Colonic mucosa (tissue), 4 donors: ENCODE results near the gene SLC16A7. TPM values are rescaled to one million over a fixed set of nuclear protein-coding genes. Genes with fewer than 3 reads are reported as not detected.

Source experiments
- DNase-seq: peaks from one replicate; pipeline ENCODE4 v3.0.0-alpha.2; 2020
- H3K27ac ChIP-seq: fragments of 200-600 bp; one replicate; pipeline ENCODE4 v1.8.0; 2021
- H3K27me3 ChIP-seq: fragments of 200-600 bp; one replicate; pipeline ENCODE4 v1.8.0; 2021
- H3K36me3 ChIP-seq: fragments of 200-600 bp; one replicate; pipeline ENCODE4 v1.8.0; 2021
- H3K4me1 ChIP-seq: fragments of 200-600 bp; one replicate; pipeline ENCODE4 v1.8.0; 2021; ENCODE audit warnings: mild to moderate bottlenecking
- H3K4me3 ChIP-seq: fragments of 200-600 bp; one replicate; pipeline ENCODE4 v1.8.0; 2021
- H3K9ac ChIP-seq, 2 donors: one replicate each; pipeline ENCODE4 v1.7.0; 2013; ENCODE audit warnings: control low read depth in 2 of 2, low read depth in 2 of 2, low read length in 2 of 2
- H3K9me3 ChIP-seq: fragments of 200-600 bp; one replicate; pipeline ENCODE4 v1.8.0; 2021
- CTCF ChIP-seq: fragments of 200-600 bp; IDR thresholded peaks from one replicate; pipeline ENCODE4 v1.8.0; 2022; ENCODE audit warnings: antibody characterized with exemption, mild to moderate bottlenecking
- intact Hi-C: fragments of 100-400 bp; cut with DNase I; formaldehyde crosslinking; loops from one replicate; pipeline ENCODE4 v1.14.1; 2022
- total RNA-seq, 2 donors: library from RNA; stranded (reverse); fragmentation: NEBNext Ultra II Directional in 1 of 2; extraction: Animal tissue kit (Norgen Biotek cat#: 25700) in 1 of 2; gene quantifications; one replicate each; pipeline ENCODE4 v1.2.1, GENCODE V29; 2021
- donor health status: healthy.
- donor health status: DM: no; HTN: no; CAD: no.
- donor health status: DM: no; HTN: no; CAD: no.

SLC16A7 gene
- total RNA-seq, 2 donors from 2014 or later = 4.4 to 9.5 TPM

- Histone ChIP-seq H3K4me3 (no peak overlapping the region), H3K4me1 (no peaks in the 10 kb centered on the region), H3K9ac (no peak overlapping the region), H3K36me3 (no peaks in the 10 kb centered on the region), H3K27ac (no peak overlapping the region), H3K9me3 (no peaks in the 10 kb centered on the region), H3K27me3 (no peaks in the 10 kb centered on the region)
- DNase-seq = no peak
- intact Hi-C loops = no loop called here
- no peak for TF ChIP-seq CTCF
Observed at GRCh38 chr12:59575826-59576225, 20.0 kb upstream of the SLC16A7 start.

GRCh38 chr12:59578254-59578653, 17.6 kb upstream of the SLC16A7 start:
- intact Hi-C loops = no loop called here

GRCh38 chr12:59579631-59580030, 16.2 kb upstream of the SLC16A7 start:
- H3K9ac ChIP-seq = no peak overlapping the region
- no peaks in the 10 kb centered on the region for H3K4me1 ChIP-seq
- intact Hi-C loops = no loop called here
- no peak for DNase-seq
- H3K27ac ChIP-seq = no peak overlapping the region
- no peaks in the 10 kb centered on the region for H3K9me3 ChIP-seq
- no peaks in the 10 kb centered on the region for H3K36me3 ChIP-seq
- no peak overlapping the region for H3K4me3 ChIP-seq
- TF ChIP-seq CTCF = no peak
- H3K27me3 ChIP-seq = no peaks in the 10 kb centered on the region

More at GRCh38 chr12:59578254-59578653, 17.6 kb upstream of the SLC16A7 start:
- no peaks in the 10 kb centered on the region for H3K27me3 ChIP-seq
- DNase-seq = no peak
- H3K27ac ChIP-seq = no peak overlapping the region
- no peak overlapping the region for H3K9ac ChIP-seq
- no peaks in the 10 kb centered on the region for H3K4me1 ChIP-seq
- H3K36me3 ChIP-seq = no peaks in the 10 kb centered on the region
- no peak overlapping the region for H3K4me3 ChIP-seq
- no peaks in the 10 kb centered on the region for H3K9me3 ChIP-seq
- TF ChIP-seq CTCF = no peak

GRCh38 chr12:59580050-59580449, 15.8 kb upstream of the SLC16A7 start:
- Histone ChIP-seq H3K27ac (no peak overlapping the region), H3K36me3 (no peaks in the 10 kb centered on the region), H3K9me3 (no peaks in the 10 kb centered on the region), H3K27me3 (no peaks in the 10 kb centered on the region), H3K9ac (no peak overlapping the region), H3K4me3 (no peak overlapping the region), H3K4me1 (no peaks in the 10 kb centered on the region)
- no peak for TF ChIP-seq CTCF
- intact Hi-C loops = no loop called here
- DNase-seq = no peak

GRCh38 chr12:59583003-59583712, 12.7 kb upstream of the SLC16A7 start:
- Histone ChIP-seq H3K36me3 (no peaks in the 10 kb centered on the region), H3K27me3 (no peaks in the 10 kb centered on the region), H3K4me1 (no peaks in the 10 kb centered on the region), H3K9ac (no peak overlapping the region), H3K9me3 (no peaks in the 10 kb centered on the region), H3K4me3 (no peak overlapping the region), H3K27ac (no peak overlapping the region)
- DNase-seq = no peak
- intact Hi-C loops = no loop called here
- no peak for TF ChIP-seq CTCF
